GM23338 (cell line): ENCODE results near the gene AIG1. TPM values are rescaled to one million over a fixed set of nuclear protein-coding genes. Genes with fewer than 3 reads are reported as not detected.

Experiments
- ATAC-seq: fragments of 200-7000 bp; cut with Tn5 transposase; 3 replicates; pipeline ENCODE4 v1.9.1; 2020
- DNase-seq: peaks from one replicate; pipeline ENCODE4 v3.0.0-alpha.2; 2015; ENCODE audit warnings: low spot score
- H2AFZ ChIP-seq: fragments of 200-600 bp; sonication (generic); 2 replicates; pipeline ENCODE4 v1.8.0; 2016; ENCODE audit warnings: antibody characterized with exemption, mild to moderate bottlenecking, moderate library complexity
- H3F3A ChIP-seq: fragments of 200-600 bp; sonication (generic); replicated peaks from 2 replicates; pipeline ENCODE4 v1.8.0; 2017; ENCODE audit warnings: antibody characterized with exemption, mixed run types, low read depth
- H3K27ac ChIP-seq: fragments of 200-600 bp; sonication (generic); 2 replicates; pipeline ENCODE4 v1.6.1; 2016; ENCODE audit warnings: low read depth
- H3K27me3 ChIP-seq: fragments of 200-600 bp; sonication (generic); 2 replicates; pipeline ENCODE4 v1.8.0; 2016; ENCODE audit warnings: mild to moderate bottlenecking, mixed run types, moderate library complexity; ENCODE audit not compliant: insufficient read depth
- H3K36me3 ChIP-seq: fragments of 200-600 bp; sonication (generic); 2 replicates; pipeline ENCODE4 v1.8.0; 2016; ENCODE audit warnings: mild to moderate bottlenecking; ENCODE audit not compliant: insufficient read depth
- H3K4me1 ChIP-seq: fragments of 200-600 bp; sonication (generic); 2 replicates; pipeline ENCODE4 v1.8.0; 2016; ENCODE audit warnings: mild to moderate bottlenecking, moderate library complexity; ENCODE audit not compliant: insufficient read depth
- H3K4me2 ChIP-seq: fragments of 200-600 bp; sonication (generic); 2 replicates; pipeline ENCODE4 v1.7.1; 2017; ENCODE audit warnings: mixed run types
- H3K4me3 ChIP-seq: fragments of 200-600 bp; sonication (generic); 2 replicates; pipeline ENCODE4 v1.6.1; 2016; ENCODE audit warnings: mixed run types
- H3K79me2 ChIP-seq: fragments of 200-600 bp; sonication (generic); replicated peaks from 2 replicates; pipeline ENCODE4 v1.8.0; 2017; ENCODE audit warnings: mild to moderate bottlenecking; ENCODE audit not compliant: insufficient read depth
- H3K9me2 ChIP-seq: fragments of 200-600 bp; sonication (generic); 2 replicates; pipeline ENCODE4 v1.8.0; 2017; ENCODE audit not compliant: insufficient read depth
- H4K20me1 ChIP-seq: fragments of 200-600 bp; sonication (generic); replicated peaks from 2 replicates; pipeline ENCODE4 v1.8.0; 2017; ENCODE audit warnings: mild to moderate bottlenecking; ENCODE audit not compliant: insufficient read depth
- H3K27ac Mint-ChIP-seq: 2 replicates; pipeline ENCODE4 v1.8.0; 2020; ENCODE audit warnings: inconsistent platforms, mild to moderate bottlenecking, moderate library complexity, mixed read lengths
- H3K27me3 Mint-ChIP-seq: 3 replicates; pipeline ENCODE4 v1.8.0; 2022; ENCODE audit warnings: low read depth, mild to moderate bottlenecking, moderate library complexity, mixed read lengths, inconsistent platforms; ENCODE audit not compliant: insufficient read depth, poor library complexity
- H3K36me3 Mint-ChIP-seq: 3 replicates; pipeline ENCODE4 v1.8.0; 2021; ENCODE audit warnings: low read depth, mild to moderate bottlenecking, inconsistent platforms, moderate library complexity, mixed read lengths
- H3K4me1 Mint-ChIP-seq: 3 replicates; pipeline ENCODE4 v1.8.0; 2020; ENCODE audit warnings: mild to moderate bottlenecking, inconsistent platforms, mixed read lengths
- H3K4me3 Mint-ChIP-seq: 3 replicates; pipeline ENCODE4 v1.8.0; 2021; ENCODE audit warnings: moderate library complexity, mild to moderate bottlenecking, inconsistent platforms, mixed read lengths
- H3K9me3 Mint-ChIP-seq: 3 replicates; pipeline ENCODE4 v1.8.0; 2020; ENCODE audit warnings: moderate library complexity, mild to moderate bottlenecking, inconsistent platforms, mixed read lengths
- CREB1 ChIP-seq: fragments of 250-450 bp; sonication (Bioruptor Pico); IDR thresholded peaks from 2 replicates; pipeline ENCODE4 v1.5.0; 2020; ENCODE audit warnings: low read depth, mild to moderate bottlenecking, moderate library complexity
- EZH2 ChIP-seq: fragments of 200-600 bp; sonication (generic); IDR thresholded peaks from one replicate; pipeline ENCODE4 v1.8.0; 2017; ENCODE audit warnings: antibody characterized with exemption, mild to moderate bottlenecking, low read depth; ENCODE audit not compliant: unreplicated experiment
- JUNB ChIP-seq: IDR thresholded peaks from one replicate; pipeline ENCODE4 v1.6.1; 2016; ENCODE audit warnings: antibody characterized with exemption; ENCODE audit not compliant: unreplicated experiment
- NANOG ChIP-seq: IDR thresholded peaks from 2 replicates; pipeline ENCODE4 v1.6.1; 2016; ENCODE audit warnings: antibody characterized with exemption, borderline replicate concordance
- POLR2AphosphoS5 ChIP-seq: IDR thresholded peaks from 2 replicates; pipeline ENCODE4 v1.6.1; 2016; ENCODE audit warnings: antibody characterized with exemption, low read depth
- REST ChIP-seq: IDR thresholded peaks from one replicate; pipeline ENCODE4 v1.6.1; 2018; ENCODE audit warnings: antibody characterized with exemption; ENCODE audit not compliant: unreplicated experiment
- STAT1 ChIP-seq: IDR thresholded peaks from one replicate; pipeline ENCODE4 v1.6.1; 2016; ENCODE audit warnings: antibody characterized with exemption; ENCODE audit not compliant: unreplicated experiment
- ZNF114 ChIP-seq: fragments of 250-450 bp; sonication (Bioruptor Pico); IDR thresholded peaks from 2 replicates; pipeline ENCODE4 v1.5.0; 2020; ENCODE audit warnings: mild to moderate bottlenecking, moderate library complexity
- ZNF331 ChIP-seq: fragments of 250-450 bp; sonication (Bioruptor Pico); IDR thresholded peaks from 2 replicates; pipeline ENCODE4 v1.5.0; 2020; ENCODE audit warnings: low read depth, mild to moderate bottlenecking, moderate library complexity
- polyA plus RNA-seq: library from polyadenylated mRNA; unstranded; fragments of >200 nt; fragmentation: Nextera tagmentation; extraction: Ambion mirVana; gene quantifications from 2 replicates; pipeline ENCODE4 v1.2.1, GENCODE V29; 2016
- total RNA-seq: library from RNA; depleted of rRNA; stranded (reverse); fragments of >200 nt; shearing (Covaris generic); gene quantifications from 2 replicates; pipeline ENCODE4 v1.2.3, GENCODE V29; 2014
- TF ChIP-seq, protein P1 (sequence below): IDR thresholded peaks from 2 replicates; pipeline ENCODE4 v1.6.1; 2016; ENCODE audit warnings: antibody characterized with exemption

AIG1 gene
- total and polyA plus RNA-seq, 2 experiments from 2014 or later, result 65.2 to 88.4 TPM

DNA sequence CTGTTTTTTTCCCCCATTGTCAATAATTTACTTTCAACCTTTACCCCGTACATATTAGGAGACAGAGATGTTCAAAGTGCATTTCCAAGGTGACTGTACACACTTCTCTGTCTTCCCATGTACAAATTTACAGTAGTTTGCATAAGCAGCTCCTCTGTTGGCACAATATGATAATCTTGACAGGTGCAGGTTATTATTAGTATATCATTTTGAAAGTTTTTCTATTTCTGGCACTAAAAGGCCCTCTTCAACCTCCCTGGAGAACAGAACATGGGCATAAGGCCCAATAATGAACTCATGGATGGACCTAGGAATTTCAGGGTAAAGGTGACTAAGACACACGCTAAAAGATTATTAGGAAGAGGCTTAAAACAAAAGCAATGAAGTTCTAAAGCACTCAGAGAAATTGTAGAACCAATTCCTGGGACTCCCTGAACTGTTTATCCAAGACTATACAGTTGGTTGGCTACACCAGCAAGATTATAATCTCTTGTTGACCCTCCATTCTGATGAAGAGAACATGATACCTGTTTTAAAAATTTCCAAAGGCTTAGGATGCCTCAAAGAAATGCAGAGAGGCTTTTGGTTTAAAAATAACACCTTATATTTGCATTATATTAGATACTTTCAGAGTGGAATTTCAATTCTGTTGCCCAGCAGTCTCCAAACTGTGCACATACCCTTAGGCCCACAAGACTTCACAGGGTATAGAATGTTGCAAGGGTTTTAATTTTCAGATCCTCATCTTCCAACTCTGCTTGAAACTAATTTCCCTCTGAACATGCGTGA, 1.1 kb downstream of the AIG1 start:
- Histone ChIP-seq H3K4me1 (peaks cover 35% of the 10 kb centered on the region), H3K4me3 (peak overlapping the region; percentile 67), H4K20me1 (no peaks in the 10 kb centered on the region), H3K9me2 (no peaks in the 10 kb centered on the region), H3F3A (no peaks in the 10 kb centered on the region), H2AFZ (no peak overlapping the region), H3K27ac (peak overlapping the region; percentile 85), H3K36me3 (no peaks in the 10 kb centered on the region), H3K27me3 (no peaks in the 10 kb centered on the region), H3K4me2 (peak overlapping the region; percentile 80), H3K79me2 (peaks cover 34% of the 10 kb centered on the region)
- DNase-seq (no peak), ATAC-seq (no peak)
- H3K4me1 Mint-ChIP-seq, result peaks cover 59% of the 10 kb centered on the region
- no peak overlapping the region for H3K27ac Mint-ChIP-seq
- H3K27me3 Mint-ChIP-seq, result peaks cover 4% of the 10 kb centered on the region
- peak overlapping the region; percentile 94 for H3K4me3 Mint-ChIP-seq
- peaks cover 9% of the 10 kb centered on the region; the same call in 2 of the 3 replicates for H3K36me3 Mint-ChIP-seq
- H3K9me3 Mint-ChIP-seq, result no peaks in the 10 kb centered on the region
- TF ChIP-seq EZH2 (no peak), REST (no peak), ZNF114 (CRISPR knock-in tag) (no peak), STAT1 (no peak), NANOG (no peak), ZNF331 (CRISPR knock-in tag) (no peak), POLR2AphosphoS5 (no peak)
- TF ChIP-seq, protein P1, sequence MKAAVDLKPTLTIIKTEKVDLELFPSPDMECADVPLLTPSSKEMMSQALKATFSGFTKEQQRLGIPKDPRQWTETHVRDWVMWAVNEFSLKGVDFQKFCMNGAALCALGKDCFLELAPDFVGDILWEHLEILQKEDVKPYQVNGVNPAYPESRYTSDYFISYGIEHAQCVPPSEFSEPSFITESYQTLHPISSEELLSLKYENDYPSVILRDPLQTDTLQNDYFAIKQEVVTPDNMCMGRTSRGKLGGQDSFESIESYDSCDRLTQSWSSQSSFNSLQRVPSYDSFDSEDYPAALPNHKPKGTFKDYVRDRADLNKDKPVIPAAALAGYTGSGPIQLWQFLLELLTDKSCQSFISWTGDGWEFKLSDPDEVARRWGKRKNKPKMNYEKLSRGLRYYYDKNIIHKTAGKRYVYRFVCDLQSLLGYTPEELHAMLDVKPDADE, result no peak

DNA sequence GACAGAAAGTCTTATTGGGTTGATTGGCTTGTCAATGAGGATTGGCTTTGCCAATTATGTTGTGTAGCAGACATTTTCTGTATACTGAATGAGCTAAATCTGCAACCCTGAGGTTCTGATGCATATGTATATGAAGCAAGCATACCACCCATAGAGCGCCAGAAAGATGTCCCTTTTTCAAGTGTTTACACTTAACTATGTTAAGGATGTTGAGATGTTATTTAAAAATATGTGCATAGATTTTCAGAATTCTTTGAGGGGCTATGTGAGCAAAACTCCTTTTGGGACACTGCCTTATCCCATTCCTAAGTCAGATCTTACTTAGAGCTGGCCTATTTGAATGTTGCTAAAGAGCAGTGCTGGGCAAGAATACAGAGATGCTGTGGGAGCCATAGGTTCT, 1.9 kb downstream of the AIG1 start:
- Histone ChIP-seq H3K79me2 (peaks cover 38% of the 10 kb centered on the region), H3K27me3 (no peaks in the 10 kb centered on the region), H3K4me1 (peaks cover 35% of the 10 kb centered on the region), H3K4me2 (peak overlapping the region; percentile 80), H4K20me1 (no peaks in the 10 kb centered on the region), H3K36me3 (no peaks in the 10 kb centered on the region), H2AFZ (no peak overlapping the region), H3F3A (no peaks in the 10 kb centered on the region), H3K4me3 (peak overlapping the region; percentile 67), H3K9me2 (no peaks in the 10 kb centered on the region), H3K27ac (peak overlapping the region; percentile 91)
- ATAC-seq (peak; percentile 35), DNase-seq (peak; percentile 69)
- Mint-ChIP-seq H3K4me1 (peaks cover 58% of the 10 kb centered on the region), H3K36me3 (peaks cover 9% of the 10 kb centered on the region; the same call in 2 of the 3 replicates), H3K9me3 (no peaks in the 10 kb centered on the region), H3K27me3 (peaks cover 4% of the 10 kb centered on the region), H3K27ac (peak overlapping the region; percentile 66), H3K4me3 (peak overlapping the region; percentile 94)
- TF ChIP-seq JUNB (no peak), POLR2AphosphoS5 (no peak), STAT1 (no peak), NANOG (peak; percentile 65; the same call in 1 of the 2 replicates), ZNF114 (CRISPR knock-in tag) (no peak), EZH2 (no peak), REST (no peak), CREB1 (CRISPR knock-in tag) (peak; percentile 17; the same call in 1 of the 2 replicates)
